Vagina (tissue), 2 donors: ENCODE results near the gene S100A10. TPM values are rescaled to one million over a fixed set of nuclear protein-coding genes. Genes with fewer than 3 reads are reported as not detected.

Experiments
- DNase-seq, 2 donors: peaks; one replicate each; pipeline ENCODE4 v3.0.0-alpha.2; 2017; ENCODE audit errors: extremely low spot score in 2 of 2
- H3K27ac ChIP-seq: fragments of 200-600 bp; sonication (generic); one replicate; pipeline ENCODE4 v1.5.1; 2019
- H3K27me3 ChIP-seq: fragments of 200-600 bp; sonication (generic); one replicate; pipeline ENCODE4 v1.5.1; 2019
- H3K36me3 ChIP-seq, 2 donors: fragments of 200-600 bp; sonication (generic); one replicate each; pipeline ENCODE4 v1.5.1; 2017 to 2019
- H3K4me1 ChIP-seq: fragments of 200-600 bp; sonication (generic); one replicate; pipeline ENCODE4 v1.5.1; 2019
- H3K4me3 ChIP-seq, 2 donors: fragments of 200-600 bp; sonication (generic); 1 replicate in 1 of 2; 2 replicates in 1 of 2; pipeline ENCODE4 v1.5.1; 2016 to 2019
- H3K9me3 ChIP-seq: fragments of 200-600 bp; sonication (generic); one replicate; pipeline ENCODE4 v1.5.1; 2019
- CTCF ChIP-seq, 3 experiments: fragments of 450-650 bp in 2 of 3; fragments of 200-600 bp in 1 of 3; sonication (generic) in 1 of 3; IDR thresholded peaks; one replicate each; pipeline ENCODE4 v1.5.1; 2017 to 2019; ENCODE audit warnings: antibody characterized with exemption in 3 of 3, mild to moderate bottlenecking in 2 of 3, moderate library complexity in 2 of 3
- POLR2A ChIP-seq, 2 donors: fragments of 450-650 bp; IDR thresholded peaks; one replicate each; pipeline ENCODE4 v1.6.1; 2017; ENCODE audit warnings: antibody characterized with exemption in 2 of 2, mild to moderate bottlenecking in 2 of 2, moderate library complexity in 2 of 2
- POLR2AphosphoS5 ChIP-seq, 2 donors: sonication (generic); formaldehyde crosslinking; IDR thresholded peaks; one replicate each; pipeline ENCODE4 v1.9.0; 2017; ENCODE audit warnings: antibody characterized with exemption in 2 of 2, mild to moderate bottlenecking in 2 of 2, low read depth in 1 of 2; ENCODE audit not compliant: insufficient read depth in 1 of 2
- intact Hi-C: fragments of 100-400 bp; cut with DNase I; formaldehyde crosslinking; loops from one replicate; pipeline ENCODE4 v1.15.1; 2023
- total RNA-seq: library from RNA; depleted of rRNA; stranded (reverse); fragments of >200 nt; gene quantifications from one replicate; pipeline ENCODE4 v1.2.3, GENCODE V29; 2016

S100A10 gene
- total RNA-seq, 1 donor from 2014 or later: 176 TPM

GRCh38 chr1:151939779-151940178 is 53.9 kb downstream of the S100A10 start:
- Histone ChIP-seq H3K9me3 (no peaks in the 10 kb centered on the region), H3K36me3 (no peaks in the 10 kb centered on the region), H3K27me3 (no peaks in the 10 kb centered on the region), H3K4me3 (no peak overlapping the region), H3K27ac (no peak overlapping the region), H3K4me1 (peaks cover 10% of the 10 kb centered on the region)
- TF ChIP-seq POLR2AphosphoS5 (IDR thresholded peaks at IDR 0.05; ENCODE audit: insufficient read depth in 1 of 2, low read depth in 1 of 2) (no peak), CTCF (IDR thresholded peaks at IDR 0.05) (no peak), POLR2A (IDR thresholded peaks at IDR 0.05) (no peak)
- DNase-seq: no peak
- intact Hi-C loops: loop anchor here (5.0 kb wide), 1 partner anchor 63 kb away; no protein-coding TSS in a partner anchor

- no peaks in the 10 kb centered on the region for H3K27me3 ChIP-seq
- intact Hi-C loops: loop anchor here (5.0 kb wide), 1 partner anchor 63 kb away; no protein-coding TSS in a partner anchor
- H3K4me3 ChIP-seq: no peak overlapping the region
- peaks cover 3% of the 10 kb centered on the region for H3K4me1 ChIP-seq
- TF ChIP-seq POLR2A (IDR thresholded peaks at IDR 0.05) (no peak), POLR2AphosphoS5 (IDR thresholded peaks at IDR 0.05; ENCODE audit: insufficient read depth in 1 of 2, low read depth in 1 of 2) (no peak)
- DNase-seq: no peak
- H3K36me3 ChIP-seq: no peaks in the 10 kb centered on the region
- H3K9me3 ChIP-seq: no peaks in the 10 kb centered on the region
- H3K27ac ChIP-seq: no peak overlapping the region
These were observed 54.5 kb downstream of the S100A10 start for GRCh38 chr1:151939141-151939540.

- DNase-seq: no peak
- H3K4me3 ChIP-seq: no peak overlapping the region
- no peaks in the 10 kb centered on the region for H3K4me1 ChIP-seq
- H3K9me3 ChIP-seq: no peaks in the 10 kb centered on the region
- TF ChIP-seq POLR2A (IDR thresholded peaks at IDR 0.05) (no peak), CTCF (IDR thresholded peaks at IDR 0.05) (no peak)
- H3K27ac ChIP-seq: peak overlapping the region; percentile 9
- H3K27me3 ChIP-seq: no peaks in the 10 kb centered on the region
- H3K36me3 ChIP-seq: no peaks in the 10 kb centered on the region
- intact Hi-C loops: loop anchor here (5.0 kb wide), 1 partner anchor 66 kb away; no protein-coding TSS in a partner anchor
These were observed 57.0 kb downstream of the S100A10 start for GRCh38 chr1:151936653-151937052.

GRCh38 chr1:151935894-151936602 is 57.6 kb downstream of the S100A10 start:
- no peak overlapping the region for H3K4me3 ChIP-seq
- H3K27me3 ChIP-seq: no peaks in the 10 kb centered on the region
- no peak for DNase-seq
- no peak for TF ChIP-seq POLR2A (IDR thresholded peaks at IDR 0.05)
- TF ChIP-seq POLR2AphosphoS5 (IDR thresholded peaks at IDR 0.05; ENCODE audit: insufficient read depth in 1 of 2, low read depth in 1 of 2): no peak
- TF ChIP-seq CTCF (IDR thresholded peaks at IDR 0.05): no peak
- H3K36me3 ChIP-seq: no peaks in the 10 kb centered on the region
- intact Hi-C loops: loop anchor here (5.0 kb wide), 1 partner anchor 66 kb away; no protein-coding TSS in a partner anchor
- no peaks in the 10 kb centered on the region for H3K4me1 ChIP-seq
- H3K9me3 ChIP-seq: no peaks in the 10 kb centered on the region
- peak overlapping the region; percentile 9 for H3K27ac ChIP-seq

- no peak overlapping the region for H3K27ac ChIP-seq
- no peaks in the 10 kb centered on the region for H3K9me3 ChIP-seq
- H3K27me3 ChIP-seq: no peaks in the 10 kb centered on the region
- no peaks in the 10 kb centered on the region for H3K36me3 ChIP-seq
- H3K4me3 ChIP-seq: no peak overlapping the region
- DNase-seq: no peak
- intact Hi-C loops: loop anchor here (5.0 kb wide), 1 partner anchor 67 kb away; no protein-coding TSS in a partner anchor
- H3K4me1 ChIP-seq: no peaks in the 10 kb centered on the region
- TF ChIP-seq CTCF (IDR thresholded peaks at IDR 0.05): no peak
- no peak for TF ChIP-seq POLR2A (IDR thresholded peaks at IDR 0.05)
- no peak for TF ChIP-seq POLR2AphosphoS5 (IDR thresholded peaks at IDR 0.05; ENCODE audit: insufficient read depth in 1 of 2, low read depth in 1 of 2)
These were observed 58.5 kb downstream of the S100A10 start for GRCh38 chr1:151935154-151935553.
